ENCODE data around the gene ECM1. TPM values are rescaled to one million over a fixed set of nuclear protein-coding genes. Genes with fewer than 3 reads are reported as not detected.

Gene ECM1
- total RNA-seq, 1 donor from 2014 or later, result 2.8 TPM

- DNase-seq, result peak; percentile 81
- Mint-ChIP-seq H3K27me3 (ENCODE audit: unreplicated experiment) (peaks cover 11% of the 10 kb centered on the region), H3K9me3 (ENCODE audit: unreplicated experiment) (peaks cover 11% of the 10 kb centered on the region), H3K27ac (ENCODE audit: unreplicated experiment) (peak overlapping the region; percentile 99), H3K4me3 (ENCODE audit: unreplicated experiment) (peak overlapping the region; percentile 99), H3K4me1 (ENCODE audit: low read depth, unreplicated experiment) (peaks cover 24% of the 10 kb centered on the region), H3K36me3 (ENCODE audit: unreplicated experiment) (no peaks in the 10 kb centered on the region)
- peak; percentile 7 for TF ChIP-seq CTCF (IDR thresholded peaks at IDR 0.05; ENCODE audit: partially characterized antibody, unreplicated experiment)
Measured at GRCh38 chr1:150561254-150561973, 53.5 kb downstream of the ECM1 start.

GRCh38 chr1:150561974-150562445 lies 54.1 kb downstream of the ECM1 start:
- Mint-ChIP-seq H3K4me1 (ENCODE audit: low read depth, unreplicated experiment) (peaks cover 24% of the 10 kb centered on the region), H3K9me3 (ENCODE audit: unreplicated experiment) (peaks cover 11% of the 10 kb centered on the region), H3K27me3 (ENCODE audit: unreplicated experiment) (peaks cover 11% of the 10 kb centered on the region), H3K4me3 (ENCODE audit: unreplicated experiment) (peak overlapping the region; percentile 99), H3K27ac (ENCODE audit: unreplicated experiment) (peak overlapping the region; percentile 99), H3K36me3 (ENCODE audit: unreplicated experiment) (no peaks in the 10 kb centered on the region)
- DNase-seq, result peak; percentile 81
- TF ChIP-seq CTCF (IDR thresholded peaks at IDR 0.05; ENCODE audit: partially characterized antibody, unreplicated experiment), result no peak

DNA sequence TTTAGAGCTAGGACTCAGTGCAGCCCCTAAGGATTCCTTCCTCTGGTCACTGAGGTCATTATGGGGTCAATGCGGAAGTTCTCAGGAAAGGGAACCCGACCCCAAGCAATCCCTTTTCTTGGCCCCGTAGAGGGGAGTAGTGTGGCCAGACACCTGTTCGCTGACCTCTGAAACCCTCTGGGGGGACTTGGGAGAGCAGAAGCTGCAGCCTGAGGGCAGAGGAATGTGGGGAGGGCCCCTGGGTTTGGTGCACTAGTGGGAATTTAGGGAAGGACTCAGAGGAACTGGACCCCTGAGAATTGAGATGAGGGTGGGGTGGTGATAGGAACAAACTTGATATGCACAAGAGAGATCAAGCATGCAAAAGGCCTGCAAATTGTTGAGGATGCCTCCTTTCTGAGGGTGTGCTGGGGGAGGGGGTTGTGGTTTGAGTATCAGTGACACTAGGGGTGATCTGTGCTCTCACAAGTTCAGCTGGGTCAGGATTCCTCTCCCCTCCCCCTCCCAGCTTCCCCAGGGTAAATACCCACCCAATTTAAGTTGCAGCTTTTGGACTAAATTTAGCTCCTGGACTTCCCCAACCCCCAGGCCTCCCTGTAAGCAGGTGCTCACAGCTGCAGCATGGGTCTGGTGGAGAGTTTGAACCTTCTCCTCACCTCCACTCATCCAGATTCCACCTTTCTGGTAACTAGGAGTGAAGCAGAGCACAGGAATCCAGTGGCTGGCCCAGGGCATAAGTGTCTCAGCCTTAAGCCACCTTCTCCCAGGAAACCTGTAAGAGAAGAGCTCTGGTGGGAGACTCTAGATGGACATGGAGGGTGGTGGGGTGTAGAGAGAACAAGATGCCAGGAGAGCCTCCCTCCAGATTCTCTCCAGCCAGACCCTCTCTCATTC lies 54.8 kb downstream of the ECM1 start:
- DNase-seq, result peak; percentile 22
- H3K36me3 Mint-ChIP-seq (ENCODE audit: unreplicated experiment), result no peaks in the 10 kb centered on the region
- peak overlapping the region; percentile 99 for H3K4me3 Mint-ChIP-seq (ENCODE audit: unreplicated experiment)
- peak overlapping the region; percentile 63 for H3K27ac Mint-ChIP-seq (ENCODE audit: unreplicated experiment)
- no peak for TF ChIP-seq CTCF (IDR thresholded peaks at IDR 0.05; ENCODE audit: partially characterized antibody, unreplicated experiment)
- H3K9me3 Mint-ChIP-seq (ENCODE audit: unreplicated experiment), result peaks cover 17% of the 10 kb centered on the region
- peaks cover 31% of the 10 kb centered on the region for H3K4me1 Mint-ChIP-seq (ENCODE audit: low read depth, unreplicated experiment)
- H3K27me3 Mint-ChIP-seq (ENCODE audit: unreplicated experiment), result peaks cover 14% of the 10 kb centered on the region

Small RNA genes within 50 kb of the gene (microRNA-seq; reads per million reads assigned to microRNA genes)
- not detected for gene MIR4257 (ENCODE audit: unreplicated experiment)
- gene MIR6878 (ENCODE audit: unreplicated experiment), result 0.55 reads per million

Other genes with a start within 250 kb of the ECM1 start
- 94.2 TPM for gene APH1A, start 239.1 kb upstream of the ECM1 start, total RNA-seq (ENCODE audit: unreplicated experiment)
- gene C1orf54, start 235.3 kb upstream of the ECM1 start, total RNA-seq (ENCODE audit: unreplicated experiment), result 1.3 TPM
- 4.7 TPM for gene CIART, start 225.6 kb upstream of the ECM1 start, total RNA-seq (ENCODE audit: unreplicated experiment)
- gene MRPS21, start 214.2 kb upstream of the ECM1 start, total RNA-seq (ENCODE audit: unreplicated experiment), result 115 TPM
- gene PRPF3, start 186.6 kb upstream of the ECM1 start, total RNA-seq (ENCODE audit: unreplicated experiment), result 57.6 TPM
- gene RPRD2, start 144.0 kb upstream of the ECM1 start, total RNA-seq (ENCODE audit: unreplicated experiment), result 26.9 TPM
- 38.7 TPM for gene TARS2, start 20.7 kb upstream of the ECM1 start, total RNA-seq (ENCODE audit: unreplicated experiment)
- not detected for gene FALEC, start 7.6 kb downstream of the ECM1 start, total RNA-seq (ENCODE audit: unreplicated experiment)
- gene ADAMTSL4, start 41.3 kb downstream of the ECM1 start, total RNA-seq (ENCODE audit: unreplicated experiment), result 0.25 TPM
- gene MCL1, start 71.5 kb downstream of the ECM1 start, total RNA-seq (ENCODE audit: unreplicated experiment), result 154 TPM
- 122 TPM for gene ENSA, start 121.5 kb downstream of the ECM1 start, total RNA-seq (ENCODE audit: unreplicated experiment)
- 14.5 TPM for gene GOLPH3L, start 189.0 kb downstream of the ECM1 start, total RNA-seq (ENCODE audit: unreplicated experiment)
- gene HORMAD1, start 212.8 kb downstream of the ECM1 start, total RNA-seq (ENCODE audit: unreplicated experiment), result not detected

All from glutamatergic neuron (in vitro differentiated cells).